ENCODE data around the gene PCDHGA1.

- TF ChIP-seq EZH2 (optimal IDR thresholded peaks at IDR 0.05; ENCODE audit: low read depth, low read length) (no peak), CTCF (IDR thresholded peaks at IDR 0.05; ENCODE audit: low read length) (no peak)
Measured at GRCh38 chr5:141525653-141526052, 195.3 kb downstream of the PCDHGA1 start.
